ENCODE data around the gene OTOP2. TPM values are rescaled to one million over a fixed set of nuclear protein-coding genes. Genes with fewer than 3 reads are reported as not detected.

The OTOP2 gene
- total and polyA plus RNA-seq, 9 of the 15 experiments (the other 6 are each of a cell fraction or from before 2014, with no cell fraction given), result 0.04 to 0.36 (median 0.14) TPM; not detected in 1

GRCh38 chr17:74981979-74982662 is 58.0 kb downstream of the OTOP2 start (continued):
- TF ChIP-seq SAP30 (IDR thresholded peaks at IDR 0.05; ENCODE audit: borderline replicate concordance, insufficient read depth, low read depth, low read length, poor library complexity, severe bottlenecking) (peak; percentile 79), ZBTB43 (CRISPR knock-in tag; IDR thresholded peaks at IDR 0.05) (0 out of 2 replicates have a peak, but pooled peaks have one; percentile 62), ATF6 (CRISPR knock-in tag; IDR thresholded peaks at IDR 0.05) (no peak), KLF1 (tag; IDR thresholded peaks at IDR 0.05) (peak; percentile 95), ZNF583 (CRISPR knock-in tag; IDR thresholded peaks at IDR 0.05) (no peak), ARID2 (IDR thresholded peaks at IDR 0.05) (no peak), MNT (conservative IDR thresholded peaks at IDR 0.05) (peak in 1 of 2 experiments; percentile 81; a peak in 3 of 4 replicates), ESRRB (CRISPR knock-in tag; IDR thresholded peaks at IDR 0.05; ENCODE audit: borderline replicate concordance) (no peak), HES1 (IDR thresholded peaks at IDR 0.05; ENCODE audit: low read depth) (peak; percentile 49), ATF3 (IDR thresholded peaks at IDR 0.05) (peak; percentile 98), ATF3 (CRISPR knock-in tag; conservative IDR thresholded peaks at IDR 0.05) (peak; percentile 94; the same call in 1 of the 2 replicates), ZMIZ1 (IDR thresholded peaks at IDR 0.05; ENCODE audit: low read depth in 2 of 2, low read length in 2 of 2) (peak in 1 of 2 experiments; percentile 74; a peak in 1 of 4 replicates), ZNF561 (CRISPR knock-in tag; conservative IDR thresholded peaks at IDR 0.05) (no peak; the same call in 1 of the 2 replicates), IRF2 (CRISPR knock-in tag; IDR thresholded peaks at IDR 0.05) (no peak), ZNF644 (tag; IDR thresholded peaks at IDR 0.05; ENCODE audit: low read depth) (no peak), SRSF1 (IDR thresholded peaks at IDR 0.05; ENCODE audit: low read depth, low read length) (no peak)
